H9 (cell line): ENCODE measurements around the gene SLC7A6. TPM values are rescaled to one million over a fixed set of nuclear protein-coding genes. Genes with fewer than 3 reads are reported as not detected.

Experiments used
- DNase-seq: peaks from one replicate; pipeline ENCODE4 v3.0.0-alpha.2; 2017
- H2AFZ ChIP-seq: one replicate; pipeline ENCODE4 v1.6.1; 2013; ENCODE audit warnings: mild to moderate bottlenecking, low read length, control low read depth, moderate library complexity
- H2AK5ac ChIP-seq: 2 replicates; pipeline ENCODE4 v1.6.1; 2013; ENCODE audit warnings: low read length, control low read depth, mixed read lengths; ENCODE audit not compliant: insufficient read length
- H2BK120ac ChIP-seq: one replicate; pipeline ENCODE4 v1.6.1; 2013; ENCODE audit warnings: low read depth, mild to moderate bottlenecking, low read length, control low read depth, inconsistent platforms; ENCODE audit not compliant: poor library complexity, severe bottlenecking
- H2BK12ac ChIP-seq: 2 replicates; pipeline ENCODE4 v1.6.1; 2013; ENCODE audit warnings: low read length, control low read depth, mixed read lengths, low read depth; ENCODE audit not compliant: insufficient read length
- H2BK15ac ChIP-seq: 2 replicates; pipeline ENCODE4 v1.6.1; 2013; ENCODE audit warnings: low read depth, low read length, control low read depth
- H2BK20ac ChIP-seq: one replicate; pipeline ENCODE4 v1.6.1; 2013; ENCODE audit warnings: low read depth, mild to moderate bottlenecking, low read length, control low read depth, inconsistent platforms; ENCODE audit not compliant: poor library complexity, severe bottlenecking
- H2BK5ac ChIP-seq: 2 replicates; pipeline ENCODE4 v1.6.1; 2013; ENCODE audit warnings: low read length, control low read depth, mixed read lengths; ENCODE audit not compliant: insufficient read length
- H3K14ac ChIP-seq: 2 replicates; pipeline ENCODE4 v1.6.1; 2013; ENCODE audit warnings: low read length, control low read depth; ENCODE audit not compliant: insufficient read depth
- H3K18ac ChIP-seq: 2 replicates; pipeline ENCODE4 v1.6.1; 2013; ENCODE audit warnings: low read depth, mild to moderate bottlenecking, mixed read lengths, low read length, control low read depth; ENCODE audit not compliant: insufficient read length
- H3K23ac ChIP-seq: 2 replicates; pipeline ENCODE4 v1.6.1; 2013; ENCODE audit warnings: low read length, control low read depth, mixed read lengths, low read depth; ENCODE audit not compliant: insufficient read length
- H3K23me2 ChIP-seq: 2 replicates; pipeline ENCODE4 v1.6.1; 2013; ENCODE audit warnings: low read depth, mild to moderate bottlenecking, mixed read lengths, low read length, control low read depth; ENCODE audit not compliant: insufficient read length, poor library complexity, severe bottlenecking
- H3K27ac ChIP-seq: 2 replicates; pipeline ENCODE4 v1.5.1; 2013; ENCODE audit warnings: low read length, control low read depth, mixed read lengths, low read depth; ENCODE audit not compliant: insufficient read length
- H3K27me3 ChIP-seq: 2 replicates; pipeline ENCODE4 v1.6.1; 2013; ENCODE audit warnings: low read length, control low read depth, inconsistent platforms; ENCODE audit not compliant: insufficient read depth
- H3K4ac ChIP-seq: 2 replicates; pipeline ENCODE4 v1.6.1; 2013; ENCODE audit warnings: low read depth, mild to moderate bottlenecking, control low read depth, inconsistent platforms, low read length, moderate library complexity
- H3K4me1 ChIP-seq: 2 replicates; pipeline ENCODE4 v1.6.1; 2013; ENCODE audit warnings: low read length, control low read depth, inconsistent platforms; ENCODE audit not compliant: insufficient read depth
- H3K4me2 ChIP-seq: 2 replicates; pipeline ENCODE4 v1.6.1; 2013; ENCODE audit warnings: low read length, control low read depth, mixed read lengths; ENCODE audit not compliant: insufficient read length, insufficient read depth
- H3K56ac ChIP-seq: 2 replicates; pipeline ENCODE4 v1.6.1; 2013; ENCODE audit warnings: low read depth, mild to moderate bottlenecking, mixed read lengths, low read length, control low read depth; ENCODE audit not compliant: insufficient read length
- H3K79me1 ChIP-seq: 2 replicates; pipeline ENCODE4 v1.6.1; 2013; ENCODE audit warnings: low read depth, mild to moderate bottlenecking, moderate library complexity, low read length, control low read depth, inconsistent platforms; ENCODE audit not compliant: insufficient read depth, poor library complexity, severe bottlenecking
- H3K79me2 ChIP-seq: 2 replicates; pipeline ENCODE4 v1.6.1; 2013; ENCODE audit warnings: low read length, control low read depth, inconsistent platforms; ENCODE audit not compliant: insufficient read depth
- H3K9ac ChIP-seq: 2 replicates; pipeline ENCODE4 v1.6.1; 2013; ENCODE audit warnings: low read length, control low read depth, mixed read lengths; ENCODE audit not compliant: insufficient read length; ENCODE audit errors: extremely low read depth
- H3K9me3 ChIP-seq: one replicate; pipeline ENCODE4 v1.6.1; 2013; ENCODE audit warnings: low read depth, low read length, inconsistent platforms; ENCODE audit not compliant: control insufficient read depth
- H3T11ph ChIP-seq: one replicate; pipeline ENCODE4 v1.6.1; 2013; ENCODE audit warnings: mild to moderate bottlenecking, low read length, control low read depth, inconsistent platforms
- H4K20me1 ChIP-seq: one replicate; pipeline ENCODE4 v1.6.1; 2013; ENCODE audit not compliant: control insufficient read depth, insufficient read length, insufficient read depth
- H4K5ac ChIP-seq: 2 replicates; pipeline ENCODE4 v1.6.1; 2013; ENCODE audit warnings: low read depth, mild to moderate bottlenecking, mixed read lengths, low read length, control low read depth; ENCODE audit not compliant: insufficient read length
- H4K8ac ChIP-seq: replicated peaks from 2 replicates; pipeline ENCODE4 v1.6.1; 2013; ENCODE audit warnings: low read length, control low read depth, mixed read lengths, low read depth; ENCODE audit not compliant: insufficient read length
- H4K91ac ChIP-seq: 2 replicates; pipeline ENCODE4 v1.6.1; 2013; ENCODE audit warnings: low read depth, mild to moderate bottlenecking, moderate library complexity, mixed read lengths, low read length, control low read depth; ENCODE audit not compliant: insufficient read length
- H3K27ac Mint-ChIP-seq, 3 experiments: 2 replicates in 2 of 3; 3 replicates in 1 of 3; pipeline ENCODE4 v1.8.0; 2020 to 2021; ENCODE audit warnings: mixed read lengths in 3 of 3, mild to moderate bottlenecking in 1 of 3, moderate library complexity in 1 of 3
- H3K27me3 Mint-ChIP-seq: 2 replicates; pipeline ENCODE4 v1.8.0; 2021; ENCODE audit warnings: low read depth, mild to moderate bottlenecking, moderate library complexity, mixed read lengths
- H3K36me3 Mint-ChIP-seq, 3 experiments: 2 replicates in 2 of 3; 3 replicates in 1 of 3; pipeline ENCODE4 v1.8.0; 2020 to 2021; ENCODE audit warnings: low read depth in 3 of 3, mixed read lengths in 3 of 3; ENCODE audit not compliant: insufficient read depth in 1 of 3
- H3K4me1 Mint-ChIP-seq, 2 experiments: 2 replicates each; pipeline ENCODE4 v1.8.0; 2020; ENCODE audit warnings: mixed read lengths in 2 of 2
- H3K4me3 Mint-ChIP-seq, 2 experiments: 2 replicates in 1 of 2; 3 replicates in 1 of 2; pipeline ENCODE4 v1.8.0; 2020 to 2021; ENCODE audit warnings: mild to moderate bottlenecking in 2 of 2, mixed read lengths in 2 of 2, moderate library complexity in 1 of 2
- H3K9me3 Mint-ChIP-seq, 2 experiments: 2 replicates in 1 of 2; 3 replicates in 1 of 2; pipeline ENCODE4 v1.8.0; 2020; ENCODE audit warnings: mild to moderate bottlenecking in 2 of 2, mixed read lengths in 2 of 2, moderate library complexity in 1 of 2
- CTCF ChIP-seq: fragments of 200-600 bp; sonication (generic); conservative IDR thresholded peaks from 3 replicates; pipeline ENCODE4 v1.8.0; 2021; ENCODE audit warnings: antibody characterized with exemption, mild to moderate bottlenecking
- WGBS: extraction: QIAGEN DNeasy Blood & Tissue Kit; methylation state at CpG from one replicate; pipeline ENCODE4 v1.1.7; 2013; ENCODE audit warnings: missing lambda C conversion rate, low lambda C conversion rate, mixed read lengths; ENCODE audit not compliant: insufficient read length; ENCODE audit errors: extremely low coverage; 5-methylcytosine and 5-hydroxymethylcytosine counted together
- total RNA-seq: library from RNA; stranded (reverse); gene quantifications from 2 replicates; pipeline ENCODE4 v1.2.1, GENCODE V29; 2021

Gene SLC7A6
- total RNA-seq, 1 experiment from 2014 or later = 21.1 TPM

- Mint-ChIP-seq H3K27ac (0 out of 7 replicates have a peak overlapping the region, but pooled peaks of 1 of the 3 experiments have one; percentile 18), H3K9me3 (no peaks in the 10 kb centered on the region), H3K4me3 (no peak overlapping the region), H3K4me1 (peaks cover 5 to 8% of the 10 kb centered on the region in 2 experiments), H3K36me3 (peaks cover 30 to 71% (median 61%) of the 10 kb centered on the region in 3 experiments; a peak in 6 of 7 replicates), H3K27me3 (no peaks in the 10 kb centered on the region)
- Histone ChIP-seq H3K18ac (no peak overlapping the region), H3K9ac (no peak overlapping the region), H2AFZ (no peak overlapping the region), H3K23me2 (no peaks in the 10 kb centered on the region), H3K79me2 (no peaks in the 10 kb centered on the region), H3K56ac (no peak overlapping the region), H4K5ac (no peak overlapping the region), H3T11ph (no peak overlapping the region), H3K4me1 (no peaks in the 10 kb centered on the region), H3K27me3 (no peaks in the 10 kb centered on the region), H2BK20ac (no peak overlapping the region), H3K4me2 (no peak overlapping the region), H2BK120ac (no peak overlapping the region), H4K20me1 (no peaks in the 10 kb centered on the region), H2BK15ac (no peak overlapping the region), H3K27ac (no peak overlapping the region), H2BK12ac (no peak overlapping the region), H3K14ac (no peak overlapping the region; the same call in 1 of the 2 replicates), H2AK5ac (no peak overlapping the region), H3K4ac (no peak overlapping the region), H4K8ac (no peak overlapping the region), H3K23ac (no peak overlapping the region), H2BK5ac (no peak overlapping the region), H4K91ac (no peak overlapping the region), H3K9me3 (no peaks in the 10 kb centered on the region), H3K79me1 (no peaks in the 10 kb centered on the region)
- no peak for TF ChIP-seq CTCF
- WGBS = no CpG with 5 or more reads among the region's 13 CpGs
- DNase-seq = no peak
Measured at GRCh38 chr16:68339214-68339613, 74.9 kb downstream of the SLC7A6 start.
